GM23248 (cell line): ENCODE results near the gene BSPRY.

Source experiments
- EZH2 ChIP-seq: fragments of 200-600 bp; sonication (generic); IDR thresholded peaks from 2 replicates; pipeline ENCODE4 v1.6.1; 2018; ENCODE audit warnings: antibody characterized with exemption, mild to moderate bottlenecking; ENCODE audit not compliant: insufficient read depth, poor library complexity, severe bottlenecking
- EZH2phosphoT487 ChIP-seq: fragments of 200-600 bp; sonication (generic); IDR thresholded peaks from 2 replicates; pipeline ENCODE4 v1.6.1; 2018; ENCODE audit warnings: antibody characterized with exemption, moderate library complexity, mild to moderate bottlenecking, low read depth; ENCODE audit not compliant: insufficient read depth

DNA sequence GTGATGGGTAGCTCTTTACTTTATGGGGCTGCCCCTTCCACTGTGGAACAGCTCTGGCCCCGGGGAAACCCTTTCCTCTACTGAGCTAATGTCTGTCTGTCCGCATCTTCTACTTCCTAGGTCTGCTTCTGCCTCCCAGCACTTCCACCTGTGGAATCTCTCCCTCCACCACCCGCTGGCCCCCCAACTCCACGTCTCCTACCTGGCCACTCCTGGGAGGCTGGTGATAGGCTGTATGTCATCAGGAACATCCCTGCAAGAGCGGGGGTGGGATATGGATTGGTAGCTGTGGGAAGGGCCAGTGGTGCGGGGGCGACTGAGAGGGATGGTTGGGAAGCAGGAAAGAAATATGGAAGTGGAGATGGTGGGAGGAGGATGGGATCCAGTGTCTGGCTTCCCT lies 42.6 kb downstream of the BSPRY start:
- TF ChIP-seq EZH2phosphoT487 (no peak), EZH2 (no peak)
